ENCODE data around the gene CAMTA1. TPM values are rescaled to one million over a fixed set of nuclear protein-coding genes. Genes with fewer than 3 reads are reported as not detected.
A peak's percentile ranks its signal among the peaks of the same experiment; 100 is the strongest.

The CAMTA1 gene
- total and polyA plus RNA-seq, 2 donors, result 53.3 to 115 TPM

DNA sequence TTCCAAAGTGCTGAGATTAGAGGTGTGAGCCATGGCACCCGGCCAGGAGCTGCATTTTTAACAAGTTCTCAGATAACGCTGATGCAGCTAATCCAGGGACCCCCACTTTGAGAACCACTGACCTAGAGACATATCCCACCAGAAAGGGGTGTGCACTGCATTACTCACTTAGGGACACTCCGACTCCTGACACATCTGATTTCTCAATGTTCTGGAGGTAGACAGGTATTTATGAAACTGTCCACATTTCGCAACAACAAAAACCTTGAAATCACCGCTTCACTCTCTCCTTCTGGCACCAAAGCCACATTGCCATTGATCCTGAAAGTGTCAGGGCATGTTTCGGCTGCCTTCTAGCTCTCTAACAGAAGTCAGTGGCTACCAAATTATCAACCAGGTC lies 23.2 kb upstream of the CAMTA1 start:
- Histone ChIP-seq H3K36me3 (ENCODE audit: insufficient read depth) (no peaks in the 10 kb centered on the region), H3K4me1 (ENCODE audit: insufficient read depth) (no peaks in the 10 kb centered on the region), H3K4me3 (ENCODE audit: low read depth, low read length) (no peak overlapping the region), H3K27ac (ENCODE audit: low read depth) (no peak overlapping the region)
- no peak for DNase-seq (ENCODE audit: extremely low spot score)
- WGBS, result 78% methylated on average over 6 of the region's 6 CpGs

DNA sequence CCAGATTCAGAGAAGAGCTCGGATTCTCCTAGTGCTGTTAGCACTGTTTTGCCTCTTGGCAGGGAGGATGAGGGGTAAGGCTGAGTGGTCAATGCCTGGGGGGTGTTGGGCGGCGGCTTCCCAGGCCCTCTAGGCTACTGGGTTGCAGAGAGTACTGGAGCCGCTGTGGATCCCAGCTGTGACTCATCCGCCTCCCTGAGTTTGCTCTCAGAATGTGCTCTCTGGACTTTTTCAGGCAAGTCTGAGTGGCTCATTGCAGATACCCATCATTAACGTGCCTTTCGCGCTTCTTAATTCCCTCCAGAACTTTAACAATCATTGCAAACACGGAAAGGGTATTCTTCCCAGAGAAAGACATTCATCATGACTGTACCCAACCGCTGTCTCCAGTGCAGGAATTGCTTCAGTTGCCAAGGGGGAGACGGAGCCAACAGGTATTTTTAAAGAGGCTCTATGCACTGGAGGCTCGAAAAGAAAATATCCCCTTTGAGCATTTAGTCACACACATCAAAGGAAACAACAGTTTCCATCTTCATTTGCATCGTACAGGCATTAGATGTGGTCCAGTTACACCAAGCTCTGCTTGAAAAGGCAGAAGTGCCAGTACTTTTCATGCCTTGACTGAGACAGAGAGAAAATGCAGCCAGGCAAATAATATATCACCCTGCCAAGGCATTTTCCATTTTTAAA lies 14.4 kb upstream of the CAMTA1 start:
- WGBS, result 20% methylated on average over 13 of the region's 13 CpGs
- no peak for DNase-seq (ENCODE audit: extremely low spot score)
- Histone ChIP-seq H3K4me1 (ENCODE audit: insufficient read depth) (no peaks in the 10 kb centered on the region), H3K4me3 (ENCODE audit: low read depth, low read length) (no peak overlapping the region), H3K36me3 (ENCODE audit: insufficient read depth) (no peaks in the 10 kb centered on the region), H3K27ac (ENCODE audit: low read depth) (no peak overlapping the region)

DNA sequence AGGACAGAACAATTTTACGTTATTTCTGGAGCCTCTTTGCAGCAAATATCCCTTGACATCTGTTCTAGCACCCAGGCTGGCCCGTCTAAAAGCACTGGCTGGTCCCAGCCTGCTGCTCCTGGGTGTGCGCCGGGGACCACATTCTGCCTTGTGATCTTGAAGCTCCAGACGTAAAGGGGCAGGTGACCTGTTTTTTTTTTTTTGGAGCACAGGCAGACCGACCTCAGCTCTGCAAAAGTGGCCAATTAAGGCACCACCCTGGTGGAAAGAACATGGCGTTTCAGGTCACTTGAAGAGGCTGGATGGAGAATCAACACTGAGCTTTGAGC lies 13.8 kb upstream of the CAMTA1 start:
- no peak overlapping the region for H3K4me3 ChIP-seq (ENCODE audit: low read depth, low read length)
- no peaks in the 10 kb centered on the region for H3K4me1 ChIP-seq (ENCODE audit: insufficient read depth)
- no peak for DNase-seq (ENCODE audit: extremely low spot score)
- no peaks in the 10 kb centered on the region for H3K36me3 ChIP-seq (ENCODE audit: insufficient read depth)
- no peak overlapping the region for H3K27ac ChIP-seq (ENCODE audit: low read depth)
- 57% methylated on average over 7 of the region's 7 CpGs for WGBS

DNA sequence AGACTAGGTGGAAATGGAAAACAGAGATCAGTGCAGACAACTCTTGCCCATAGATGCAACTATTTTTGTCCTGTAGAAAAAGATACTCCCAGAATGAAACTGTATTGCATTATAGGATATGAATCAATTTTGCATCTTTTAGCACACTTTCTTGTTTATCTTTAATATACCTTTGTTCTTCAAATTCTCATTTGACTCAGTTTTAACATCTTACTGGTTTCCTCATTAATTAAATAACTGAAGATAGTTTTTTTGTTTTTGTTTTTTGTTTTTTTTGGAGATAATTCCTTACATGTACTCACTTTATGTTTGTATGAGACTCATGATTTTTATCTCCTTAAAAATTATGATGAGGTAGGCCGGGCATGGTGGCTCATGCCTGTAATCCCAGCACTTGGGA lies 10.9 kb upstream of the CAMTA1 start:
- DNase-seq (ENCODE audit: extremely low spot score), result no peak
- H3K36me3 ChIP-seq (ENCODE audit: insufficient read depth), result no peaks in the 10 kb centered on the region
- H3K4me3 ChIP-seq (ENCODE audit: low read depth, low read length), result no peak overlapping the region
- no peak overlapping the region for H3K27ac ChIP-seq (ENCODE audit: low read depth)
- 79% methylated on average over 1 of the region's 1 CpG for WGBS
- H3K4me1 ChIP-seq (ENCODE audit: insufficient read depth), result no peaks in the 10 kb centered on the region

DNA sequence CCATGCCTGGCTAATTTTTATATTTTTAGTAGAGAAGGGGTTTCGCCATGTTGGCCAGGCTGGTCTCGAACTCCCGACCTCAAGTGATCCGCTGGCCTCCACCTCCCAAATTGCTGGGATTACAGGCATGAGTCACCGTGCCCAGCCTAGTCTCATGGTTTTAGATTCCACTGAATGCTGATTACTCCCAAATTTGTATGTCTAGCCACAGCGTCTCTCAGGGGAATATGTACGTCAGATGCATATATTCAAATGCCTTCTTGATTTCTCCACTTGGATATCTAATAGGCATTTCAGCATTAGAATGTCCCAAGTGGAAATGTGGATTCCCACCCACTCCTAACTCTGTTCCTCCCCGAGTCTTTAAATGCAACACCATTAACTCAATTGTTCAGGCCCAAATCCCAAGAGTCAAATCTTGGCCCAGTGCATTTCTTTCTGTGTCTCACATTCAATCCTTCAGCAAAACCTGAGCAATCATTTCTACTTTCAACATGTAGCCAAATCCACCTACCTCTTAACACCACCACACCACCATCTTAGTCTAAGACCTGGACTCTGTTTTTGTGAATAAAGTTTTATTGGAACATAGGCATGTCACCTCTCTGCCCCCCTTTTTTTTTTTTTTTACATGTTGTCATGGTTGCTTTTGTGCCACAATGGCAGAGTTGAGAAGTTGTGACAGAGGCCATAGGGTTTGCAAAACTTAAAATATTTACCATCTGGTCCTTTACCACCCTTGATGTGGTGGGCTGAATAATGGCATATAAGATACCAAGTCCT lies 9.8 kb upstream of the CAMTA1 start:
- H3K4me3 ChIP-seq (ENCODE audit: low read depth, low read length), result no peak overlapping the region
- no peaks in the 10 kb centered on the region for H3K4me1 ChIP-seq (ENCODE audit: insufficient read depth)
- 94% methylated on average over 8 of the region's 8 CpGs for WGBS
- H3K36me3 ChIP-seq (ENCODE audit: insufficient read depth), result no peaks in the 10 kb centered on the region
- DNase-seq (ENCODE audit: extremely low spot score), result no peak
- no peak overlapping the region for H3K27ac ChIP-seq (ENCODE audit: low read depth)

DNA sequence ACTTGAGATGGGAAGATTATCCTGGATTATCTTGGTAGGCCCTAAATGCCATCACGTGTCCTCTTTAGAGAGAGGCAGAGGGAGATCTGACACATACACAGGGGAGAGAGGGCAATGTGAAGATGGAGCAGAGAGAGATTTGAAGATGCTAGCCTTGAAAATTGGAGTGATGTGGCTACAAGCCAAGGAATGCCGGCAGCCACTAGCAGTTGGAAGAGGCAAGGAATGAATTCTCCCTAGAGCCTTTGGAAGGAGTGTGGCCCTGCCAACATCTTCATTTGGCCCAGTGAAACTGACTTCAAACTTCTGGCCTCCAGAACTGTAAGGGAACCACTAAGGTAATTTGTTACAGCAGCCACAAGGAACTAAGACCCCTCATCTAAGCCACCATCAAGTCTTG lies 8.9 kb upstream of the CAMTA1 start:
- WGBS, result 82% methylated on average over 2 of the region's 2 CpGs
- DNase-seq (ENCODE audit: extremely low spot score), result no peak
- Histone ChIP-seq H3K27ac (ENCODE audit: low read depth) (no peak overlapping the region), H3K36me3 (ENCODE audit: insufficient read depth) (no peaks in the 10 kb centered on the region), H3K4me3 (ENCODE audit: low read depth, low read length) (no peak overlapping the region), H3K4me1 (ENCODE audit: insufficient read depth) (no peaks in the 10 kb centered on the region)

DNA sequence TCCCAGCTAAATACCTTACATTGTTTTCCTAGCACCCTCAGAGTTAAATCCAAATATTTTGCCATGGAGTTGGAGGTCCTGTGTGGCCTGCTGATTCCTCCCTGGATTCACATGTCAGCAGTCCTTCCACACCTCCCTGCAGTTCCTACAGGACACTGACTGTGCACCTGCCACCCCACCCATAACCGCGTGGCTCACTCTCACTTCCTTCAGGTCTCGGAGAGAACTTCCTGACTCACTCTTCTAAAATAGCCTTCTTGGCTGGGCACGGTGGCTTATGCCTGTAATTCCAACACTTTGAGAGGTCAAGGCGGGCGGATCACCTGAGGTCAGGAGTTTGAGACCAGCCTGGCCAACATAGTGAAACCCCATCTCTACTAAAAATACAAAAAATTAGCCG lies 8.4 kb upstream of the CAMTA1 start:
- H3K27ac ChIP-seq (ENCODE audit: low read depth), result no peak overlapping the region
- no peaks in the 10 kb centered on the region for H3K36me3 ChIP-seq (ENCODE audit: insufficient read depth)
- no peak overlapping the region for H3K4me3 ChIP-seq (ENCODE audit: low read depth, low read length)
- H3K4me1 ChIP-seq (ENCODE audit: insufficient read depth), result no peaks in the 10 kb centered on the region
- DNase-seq (ENCODE audit: extremely low spot score), result no peak
- WGBS, result 85% methylated on average over 7 of the region's 7 CpGs

DNA sequence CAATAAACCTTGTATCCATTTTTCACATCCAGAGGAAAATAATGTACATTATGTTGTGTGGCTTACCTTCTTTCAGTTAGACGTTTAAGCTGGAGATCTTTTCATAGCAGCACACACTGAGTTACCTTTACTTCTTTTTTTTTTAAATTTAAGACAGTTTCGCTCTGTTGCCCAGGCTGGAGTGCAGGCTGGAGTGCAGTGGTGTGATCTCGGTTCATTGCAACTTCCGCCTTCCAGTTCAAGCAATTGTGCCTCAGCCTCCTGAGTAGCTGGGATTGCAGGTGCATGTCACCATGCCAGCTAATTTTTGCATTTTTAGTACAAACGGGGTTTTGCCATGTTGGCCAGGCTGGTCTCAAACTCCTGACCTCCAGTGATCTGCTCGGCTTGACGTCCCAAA lies 7.4 kb upstream of the CAMTA1 start:
- DNase-seq (ENCODE audit: extremely low spot score), result no peak
- Histone ChIP-seq H3K4me3 (ENCODE audit: low read depth, low read length) (no peak overlapping the region), H3K4me1 (ENCODE audit: insufficient read depth) (no peaks in the 10 kb centered on the region), H3K36me3 (ENCODE audit: insufficient read depth) (no peaks in the 10 kb centered on the region), H3K27ac (ENCODE audit: low read depth) (no peak overlapping the region)
- WGBS, result 84% methylated on average over 7 of the region's 7 CpGs

DNA sequence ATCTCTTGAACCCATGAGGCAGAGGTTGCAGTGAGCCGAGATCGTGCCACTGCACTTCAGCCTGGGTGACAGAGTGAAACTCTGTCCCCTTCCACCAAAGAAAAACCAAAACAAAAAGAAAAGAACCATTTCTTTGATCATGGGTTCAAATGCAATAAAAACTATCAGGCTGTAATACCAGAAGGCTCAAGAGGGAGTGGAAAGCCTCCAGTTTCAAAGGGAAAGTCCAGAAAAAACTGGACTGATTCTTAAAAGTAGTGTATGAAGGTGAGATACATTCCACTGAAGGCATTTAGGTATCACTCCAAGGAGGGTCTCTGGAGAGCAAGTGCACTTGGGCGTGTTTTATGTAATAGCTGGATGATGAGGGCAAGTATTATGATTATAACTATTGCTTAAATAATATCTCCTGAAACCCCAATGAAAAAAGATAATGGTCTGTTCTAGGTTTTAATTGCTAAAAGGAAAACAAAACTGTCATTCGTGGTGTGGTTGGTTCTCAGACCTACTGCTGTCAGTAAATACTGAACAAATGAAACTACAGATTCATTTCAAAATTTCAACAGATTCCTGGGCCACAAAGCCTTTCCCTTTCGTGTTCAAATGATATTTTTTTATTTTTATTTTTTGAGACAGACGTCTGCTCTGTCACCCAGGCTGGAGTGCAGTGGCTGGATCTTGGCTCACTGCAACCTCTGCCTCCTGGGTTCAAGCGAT lies 6.0 kb upstream of the CAMTA1 start:
- DNase-seq (ENCODE audit: extremely low spot score), result no peak
- Histone ChIP-seq H3K4me3 (ENCODE audit: low read depth, low read length) (no peak overlapping the region), H3K4me1 (ENCODE audit: insufficient read depth) (no peaks in the 10 kb centered on the region), H3K36me3 (ENCODE audit: insufficient read depth) (no peaks in the 10 kb centered on the region), H3K27ac (ENCODE audit: low read depth) (no peak overlapping the region)
- WGBS, result 81% methylated on average over 7 of the region's 7 CpGs

DNA sequence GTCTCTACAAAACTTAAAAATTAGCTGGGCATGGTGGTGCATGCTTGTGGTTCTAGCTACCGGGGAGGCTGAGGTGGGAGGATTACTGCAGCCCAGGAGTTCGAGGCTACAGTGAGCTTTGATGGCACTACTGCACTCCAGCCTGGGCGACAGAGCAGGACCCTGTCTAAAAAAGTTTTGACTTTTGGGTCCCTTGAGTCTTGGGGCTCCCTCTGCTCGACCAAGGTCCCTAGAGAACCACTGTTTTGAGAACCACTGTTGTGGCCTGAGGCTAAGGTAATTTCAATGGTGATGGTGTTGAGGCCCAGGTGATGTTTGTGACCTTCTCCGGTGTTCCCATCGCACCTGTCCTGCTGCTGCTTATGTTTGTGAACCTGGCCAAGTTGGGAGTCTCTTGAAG lies 3.1 kb upstream of the CAMTA1 start:
- no peak overlapping the region for H3K4me3 ChIP-seq (ENCODE audit: low read depth, low read length)
- H3K27ac ChIP-seq (ENCODE audit: low read depth), result no peak overlapping the region
- 97% methylated on average over 6 of the region's 6 CpGs for WGBS
- no peaks in the 10 kb centered on the region for H3K4me1 ChIP-seq (ENCODE audit: insufficient read depth)
- no peaks in the 10 kb centered on the region for H3K36me3 ChIP-seq (ENCODE audit: insufficient read depth)
- no peak for DNase-seq (ENCODE audit: extremely low spot score)

DNA sequence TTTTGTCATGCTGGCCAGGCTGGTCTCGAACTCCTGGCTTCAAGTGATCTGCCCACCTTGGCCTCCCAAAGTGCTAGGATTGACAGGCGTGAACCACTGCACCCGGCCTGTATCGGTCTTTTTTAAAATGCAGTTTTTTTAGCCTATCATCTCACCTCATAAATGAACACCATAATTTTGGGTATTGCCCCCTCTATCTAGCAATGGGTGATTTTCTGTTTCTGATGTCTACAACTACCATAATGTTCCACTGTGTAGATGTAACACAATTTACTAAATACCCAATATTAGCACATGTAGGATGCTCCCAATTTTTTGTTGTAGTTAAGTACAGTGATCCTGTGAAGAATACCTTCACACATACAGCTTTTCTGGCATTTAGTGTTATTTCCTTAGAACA lies 2.0 kb upstream of the CAMTA1 start:
- no peak for DNase-seq (ENCODE audit: extremely low spot score)
- Histone ChIP-seq H3K4me1 (ENCODE audit: insufficient read depth) (no peaks in the 10 kb centered on the region), H3K36me3 (ENCODE audit: insufficient read depth) (no peaks in the 10 kb centered on the region), H3K4me3 (ENCODE audit: low read depth, low read length) (no peak overlapping the region), H3K27ac (ENCODE audit: low read depth) (no peak overlapping the region)
- 90% methylated on average over 4 of the region's 4 CpGs for WGBS

DNA sequence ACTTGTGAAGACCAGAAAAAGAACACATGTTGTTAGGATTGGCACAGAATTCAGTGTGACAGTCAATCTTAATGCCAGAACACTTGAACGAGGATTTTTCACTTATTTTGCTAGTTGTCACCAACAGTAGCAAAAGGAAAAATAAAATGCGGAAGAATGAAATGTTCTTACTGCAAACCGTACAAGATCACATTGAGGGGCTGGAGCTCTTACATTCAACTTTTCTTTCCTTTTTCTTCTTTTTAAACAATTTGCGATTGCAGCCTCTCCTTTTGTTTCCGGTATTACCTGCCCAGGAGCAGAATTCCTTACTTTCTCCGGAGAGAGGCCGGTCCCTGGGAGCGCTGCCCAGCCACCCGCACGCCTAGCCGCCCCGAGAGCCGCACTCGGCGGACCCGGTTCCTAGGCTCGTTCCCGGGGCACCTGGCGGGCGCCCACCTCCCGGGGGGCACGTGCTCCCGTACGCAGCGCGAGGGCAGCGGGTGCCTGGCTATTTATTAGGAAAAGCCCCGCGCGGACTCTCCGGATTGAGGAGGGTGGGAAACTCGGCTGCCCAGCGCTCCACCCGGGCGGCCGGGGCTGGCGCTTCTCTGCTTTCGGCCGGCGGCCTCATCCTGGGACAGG lies 1.2 kb upstream of the CAMTA1 start:
- no peak for DNase-seq (ENCODE audit: extremely low spot score)
- H3K27ac ChIP-seq (ENCODE audit: low read depth), result peak overlapping the region; percentile 100
- under 1% methylated on average over 40 of the region's 40 CpGs for whole genome bisulfite sequencing
- peak overlapping the region; percentile 72 for H3K4me3 ChIP-seq (ENCODE audit: low read depth, low read length)
- no peaks in the 10 kb centered on the region for H3K4me1 ChIP-seq (ENCODE audit: insufficient read depth)
- no peaks in the 10 kb centered on the region for H3K36me3 ChIP-seq (ENCODE audit: insufficient read depth)

DNA sequence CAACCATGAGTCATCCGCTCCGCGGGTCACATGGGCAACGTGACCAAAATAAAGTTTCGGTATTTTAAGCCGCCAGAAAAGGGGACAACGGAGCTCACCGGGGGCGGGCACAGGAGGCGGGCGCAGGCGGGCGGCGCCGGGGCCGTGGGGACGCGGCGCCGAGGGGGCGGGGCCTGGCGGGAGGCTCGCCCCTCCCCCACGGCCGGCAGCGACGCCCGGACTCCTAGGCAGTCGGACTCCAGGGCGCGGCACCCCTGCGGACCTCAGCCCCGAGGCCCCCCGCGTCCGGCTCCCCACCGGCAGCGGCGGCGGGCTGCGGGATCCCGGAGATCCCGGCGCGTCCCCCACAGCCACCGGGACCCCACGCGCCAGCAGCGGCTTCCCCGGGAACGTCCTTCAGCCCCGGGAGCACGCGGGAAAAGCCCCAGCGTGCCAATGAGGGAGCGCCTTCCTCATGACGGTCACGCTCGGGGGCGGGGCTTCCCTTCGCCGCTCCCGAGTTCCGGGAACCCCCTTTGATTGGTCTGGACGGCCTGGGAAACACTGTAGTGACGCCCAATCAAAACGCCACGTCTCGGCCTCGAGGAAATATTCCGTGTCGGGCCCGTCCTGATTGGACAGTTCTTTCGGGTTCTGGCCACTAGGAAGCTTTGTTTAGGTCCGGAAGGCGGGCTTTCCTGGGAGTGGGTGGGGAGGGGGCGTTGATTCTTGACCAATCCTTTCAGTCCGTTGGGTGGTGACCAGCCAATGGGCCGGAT lies 515 bp upstream of the CAMTA1 start:
- Histone ChIP-seq H3K4me3 (ENCODE audit: low read depth, low read length) (peak overlapping the region; percentile 96), H3K4me1 (ENCODE audit: insufficient read depth) (no peaks in the 10 kb centered on the region), H3K27ac (ENCODE audit: low read depth) (peak overlapping the region; percentile 100), H3K36me3 (ENCODE audit: insufficient read depth) (no peaks in the 10 kb centered on the region)
- WGBS, result under 1% methylated on average over 78 of the region's 79 CpGs
- DNase-seq (ENCODE audit: extremely low spot score), result peak; percentile 100
